Prostate gland (tissue), 2 donors: ENCODE results near the gene HOXC5. TPM values are rescaled to one million over a fixed set of nuclear protein-coding genes. Genes with fewer than 3 reads are reported as not detected.

Experiments used
- DNase-seq: peaks from one replicate; pipeline ENCODE4 v3.0.0-alpha.2; 2019; ENCODE audit warnings: low spot score
- H3K27ac ChIP-seq, 2 donors: fragments of 200-600 bp; sonication (generic); 2 replicates each; pipeline ENCODE4 v1.5.1; 2017 to 2019
- H3K27me3 ChIP-seq: fragments of 200-600 bp; sonication (generic); replicated peaks from 2 replicates; pipeline ENCODE4 v1.5.1; 2019; ENCODE audit not compliant: insufficient read depth
- H3K36me3 ChIP-seq, 2 donors: fragments of 200-600 bp; sonication (generic); 1 replicate in 1 of 2; 2 replicates in 1 of 2; pipeline versions ENCODE4 v1.5.1 to v1.8.1; 2017 to 2019
- H3K4me1 ChIP-seq: fragments of 200-600 bp; sonication (generic); replicated peaks from 2 replicates; pipeline ENCODE4 v1.5.1; 2019
- H3K4me3 ChIP-seq, 2 donors: fragments of 200-600 bp; sonication (generic); 2 replicates each; pipeline ENCODE4 v1.5.1; 2017 to 2019
- H3K9me3 ChIP-seq: fragments of 200-600 bp; sonication (generic); 2 replicates; pipeline ENCODE4 v1.5.1; 2017
- CTCF ChIP-seq, 4 experiments: fragments of 200-600 bp in 2 of 4; fragments of 450-650 bp in 2 of 4; sonication (generic) in 2 of 4; IDR thresholded peaks; 1 replicate in 3 of 4; 2 replicates in 1 of 4; pipeline ENCODE4 v1.5.1; 2016 to 2019; ENCODE audit warnings: antibody characterized with exemption in 4 of 4, mild to moderate bottlenecking in 2 of 4, moderate library complexity in 2 of 4
- POLR2A ChIP-seq: fragments of 450-650 bp; IDR thresholded peaks from one replicate; pipeline ENCODE4 v1.6.1; 2016; ENCODE audit warnings: antibody characterized with exemption, mild to moderate bottlenecking
- POLR2AphosphoS5 ChIP-seq: sonication (generic); formaldehyde crosslinking; IDR thresholded peaks from one replicate; pipeline ENCODE4 v1.6.1; 2017; ENCODE audit warnings: antibody characterized with exemption
- WGBS: methylation state at CpG from one replicate; pipeline ENCODE4 v1.1.5; 2018; 5-methylcytosine and 5-hydroxymethylcytosine counted together
- intact Hi-C: fragments of 100-400 bp; cut with DNase I; formaldehyde crosslinking; loops from one replicate; pipeline ENCODE4 v1.14.2; 2022
- total RNA-seq, 2 donors: library from RNA; depleted of rRNA; stranded (reverse); fragments of >200 nt; gene quantifications; one replicate each; pipeline ENCODE4 v1.1.0, GENCODE V29; 2016

HOXC5 gene
- total RNA-seq, 2 donors from 2014 or later = 2.8 TPM; not detected in 1

GRCh38 chr12:53985692-53985993, 47.2 kb upstream of the HOXC5 start:
- DNase-seq = no peak
- TF ChIP-seq POLR2A = no peak
- no peak for TF ChIP-seq POLR2AphosphoS5
- TF ChIP-seq CTCF (IDR thresholded peaks at IDR 0.05) = no peak
- peaks cover 76% of the 10 kb centered on the region for H3K27me3 ChIP-seq
- 12% methylated on average over 21 of the region's 21 CpGs for WGBS
- no peaks in the 10 kb centered on the region for H3K9me3 ChIP-seq
- H3K4me3 ChIP-seq = no peak overlapping the region
- no peak overlapping the region for H3K27ac ChIP-seq
- intact Hi-C loops = no loop called here
- no peaks in the 10 kb centered on the region for H3K4me1 ChIP-seq
- no peaks in the 10 kb centered on the region for H3K36me3 ChIP-seq

GRCh38 chr12:53985994-53986685, 46.7 kb upstream of the HOXC5 start:
- Histone ChIP-seq H3K36me3 (no peaks in the 10 kb centered on the region), H3K27me3 (peaks cover 81% of the 10 kb centered on the region), H3K27ac (no peak overlapping the region), H3K9me3 (no peaks in the 10 kb centered on the region), H3K4me1 (no peaks in the 10 kb centered on the region), H3K4me3 (no peak overlapping the region)
- no peak for DNase-seq
- TF ChIP-seq POLR2A (no peak), POLR2AphosphoS5 (no peak), CTCF (IDR thresholded peaks at IDR 0.05) (no peak)
- WGBS = 7% methylated on average over 50 of the region's 50 CpGs
- intact Hi-C loops = no loop called here

DNA sequence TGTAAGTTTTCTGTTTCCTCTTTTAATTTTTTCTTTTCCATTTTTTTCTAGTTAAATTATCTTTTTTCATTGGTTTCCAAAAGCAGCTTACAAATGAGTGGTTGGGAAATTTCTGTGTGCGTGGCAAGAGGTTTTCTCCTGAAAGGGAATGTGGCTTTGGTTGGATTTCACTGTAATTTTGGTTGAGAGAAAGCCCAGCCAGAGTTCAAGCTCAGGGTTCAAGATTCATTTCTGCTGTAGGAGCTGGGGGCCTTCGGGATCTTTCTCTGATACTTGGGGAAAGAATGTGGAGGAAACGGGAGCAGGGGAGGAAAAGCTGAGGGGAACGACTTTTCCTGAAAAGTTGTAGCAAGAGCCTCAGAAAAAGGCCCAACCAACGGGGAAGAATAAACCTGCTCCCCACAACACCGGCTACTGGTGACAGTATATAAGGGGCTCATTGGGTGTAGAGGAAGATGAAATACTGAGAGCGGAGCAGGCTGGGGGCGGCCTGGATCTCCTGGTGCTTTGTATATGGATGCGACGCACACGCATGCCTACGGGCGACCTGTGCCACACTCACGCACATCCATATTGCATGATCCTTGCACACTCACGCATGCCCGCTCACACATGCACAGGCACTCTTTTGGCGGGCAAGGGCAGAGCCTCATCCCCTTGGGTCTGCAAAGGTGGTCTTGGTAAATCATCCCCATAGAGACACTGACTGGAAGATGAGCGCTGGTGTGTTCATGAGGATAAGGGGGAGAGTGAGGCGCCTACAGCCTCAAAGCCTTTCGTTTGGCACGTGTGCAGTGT, 46.0 kb upstream of the HOXC5 start:
- intact Hi-C loops = no loop called here
- TF ChIP-seq POLR2AphosphoS5 (no peak), CTCF (IDR thresholded peaks at IDR 0.05) (no peak), POLR2A (no peak)
- no peak for DNase-seq
- H3K4me3 ChIP-seq = no peak overlapping the region
- H3K36me3 ChIP-seq = no peaks in the 10 kb centered on the region
- no peaks in the 10 kb centered on the region for H3K9me3 ChIP-seq
- peaks cover 80% of the 10 kb centered on the region for H3K27me3 ChIP-seq
- no peak overlapping the region for H3K27ac ChIP-seq
- WGBS = 60% methylated on average over 21 of the region's 21 CpGs
- no peaks in the 10 kb centered on the region for H3K4me1 ChIP-seq

GRCh38 chr12:53987787-53988230, 45.0 kb upstream of the HOXC5 start:
- Histone ChIP-seq H3K4me3 (no peak overlapping the region), H3K27me3 (peaks cover 79% of the 10 kb centered on the region), H3K27ac (no peak overlapping the region), H3K36me3 (no peaks in the 10 kb centered on the region), H3K9me3 (no peaks in the 10 kb centered on the region), H3K4me1 (no peaks in the 10 kb centered on the region)
- no peak for TF ChIP-seq CTCF (IDR thresholded peaks at IDR 0.05)
- no peak for TF ChIP-seq POLR2A
- no peak for TF ChIP-seq POLR2AphosphoS5
- intact Hi-C loops = no loop called here
- 28% methylated on average over 4 of the region's 4 CpGs for WGBS
- no peak for DNase-seq
